ENCODE data around the gene CYP46A1.

Gene CYP46A1

DNA sequence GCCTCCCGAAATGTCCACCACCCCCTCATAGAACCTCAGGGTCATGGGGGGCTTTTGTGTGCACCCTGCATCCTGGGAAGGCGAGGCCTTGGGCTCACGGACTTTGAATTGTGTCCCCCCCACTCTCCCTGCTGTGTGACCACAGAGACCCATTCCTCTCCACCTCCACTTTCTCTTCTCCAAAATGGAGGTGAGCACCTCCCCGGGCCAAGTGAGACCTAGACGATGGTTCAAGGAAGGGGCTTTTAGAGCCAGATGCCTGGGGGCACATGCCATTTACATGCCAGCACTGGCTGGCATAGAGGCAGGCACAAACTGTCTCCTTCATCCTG lies 33.5 kb downstream of the CYP46A1 start:
- no peak for DNase-seq (ENCODE audit: low read depth)
- TF ChIP-seq, protein P1, sequence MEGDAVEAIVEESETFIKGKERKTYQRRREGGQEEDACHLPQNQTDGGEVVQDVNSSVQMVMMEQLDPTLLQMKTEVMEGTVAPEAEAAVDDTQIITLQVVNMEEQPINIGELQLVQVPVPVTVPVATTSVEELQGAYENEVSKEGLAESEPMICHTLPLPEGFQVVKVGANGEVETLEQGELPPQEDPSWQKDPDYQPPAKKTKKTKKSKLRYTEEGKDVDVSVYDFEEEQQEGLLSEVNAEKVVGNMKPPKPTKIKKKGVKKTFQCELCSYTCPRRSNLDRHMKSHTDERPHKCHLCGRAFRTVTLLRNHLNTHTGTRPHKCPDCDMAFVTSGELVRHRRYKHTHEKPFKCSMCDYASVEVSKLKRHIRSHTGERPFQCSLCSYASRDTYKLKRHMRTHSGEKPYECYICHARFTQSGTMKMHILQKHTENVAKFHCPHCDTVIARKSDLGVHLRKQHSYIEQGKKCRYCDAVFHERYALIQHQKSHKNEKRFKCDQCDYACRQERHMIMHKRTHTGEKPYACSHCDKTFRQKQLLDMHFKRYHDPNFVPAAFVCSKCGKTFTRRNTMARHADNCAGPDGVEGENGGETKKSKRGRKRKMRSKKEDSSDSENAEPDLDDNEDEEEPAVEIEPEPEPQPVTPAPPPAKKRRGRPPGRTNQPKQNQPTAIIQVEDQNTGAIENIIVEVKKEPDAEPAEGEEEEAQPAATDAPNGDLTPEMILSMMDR (conservative IDR thresholded peaks at IDR 0.05; ENCODE audit: control insufficient read depth, insufficient read depth, low read depth, low read length), result no peak
- H3K4me3 ChIP-seq (ENCODE audit: control insufficient read depth, low read depth, low read length), result no peak overlapping the region

GRCh38 chr14:99718031-99718810 lies 34.1 kb downstream of the CYP46A1 start:
- no peak overlapping the region for H3K4me3 ChIP-seq (ENCODE audit: control insufficient read depth, low read depth, low read length)
- TF ChIP-seq, protein P1 (conservative IDR thresholded peaks at IDR 0.05; ENCODE audit: control insufficient read depth, insufficient read depth, low read depth, low read length), result no peak
- no peak for DNase-seq (ENCODE audit: low read depth)

GRCh38 chr14:99718811-99719192 lies 34.7 kb downstream of the CYP46A1 start:
- no peak for DNase-seq (ENCODE audit: low read depth)
- H3K4me3 ChIP-seq (ENCODE audit: control insufficient read depth, low read depth, low read length), result no peak overlapping the region
- TF ChIP-seq, protein P1 (conservative IDR thresholded peaks at IDR 0.05; ENCODE audit: control insufficient read depth, insufficient read depth, low read depth, low read length), result no peak

DNA sequence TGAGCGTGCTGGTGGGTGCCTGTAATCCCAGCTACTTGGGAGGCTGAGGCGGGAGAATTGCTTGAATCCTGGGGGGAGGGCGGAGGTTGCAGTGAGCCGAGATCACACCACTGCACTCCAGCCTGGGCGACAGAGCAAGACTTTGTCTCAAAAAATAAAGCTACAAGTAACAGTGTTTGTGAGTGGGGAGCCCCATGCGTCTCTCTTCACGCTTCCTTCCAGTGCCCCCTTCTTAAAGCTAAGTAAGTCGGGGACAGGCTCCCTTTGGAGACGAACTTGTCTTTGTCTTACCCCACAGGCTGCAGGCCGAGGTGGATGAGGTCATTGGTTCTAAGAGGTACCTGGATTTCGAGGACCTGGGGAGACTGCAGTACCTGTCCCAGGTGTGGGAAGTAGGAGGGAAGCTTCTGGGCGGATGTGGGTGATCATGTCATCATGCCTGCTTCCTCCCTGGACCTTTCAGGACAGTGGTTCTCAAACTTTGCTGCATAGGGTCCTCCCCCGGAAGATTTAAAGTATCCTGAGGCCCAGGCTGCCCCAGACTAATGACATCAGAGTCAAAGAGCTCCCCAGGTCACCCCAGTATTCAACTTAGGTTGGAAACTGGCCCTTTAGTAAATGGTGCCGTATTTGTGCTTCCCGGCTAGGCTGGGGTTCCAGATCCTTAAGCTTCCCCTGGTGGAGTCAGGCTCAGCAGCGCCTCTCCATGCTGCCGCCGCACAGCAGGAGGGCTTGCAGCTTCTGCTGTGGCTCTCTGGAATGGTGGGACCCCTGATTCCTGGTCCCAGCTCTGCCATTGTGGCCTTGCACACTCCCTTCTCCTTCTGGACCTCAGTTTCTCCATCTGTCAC lies 37.1 kb downstream of the CYP46A1 start:
- no peak for DNase-seq (ENCODE audit: low read depth)
- no peak overlapping the region for H3K4me3 ChIP-seq (ENCODE audit: control insufficient read depth, low read depth, low read length)
- TF ChIP-seq, protein P1 (conservative IDR thresholded peaks at IDR 0.05; ENCODE audit: control insufficient read depth, insufficient read depth, low read depth, low read length), result no peak

DNA sequence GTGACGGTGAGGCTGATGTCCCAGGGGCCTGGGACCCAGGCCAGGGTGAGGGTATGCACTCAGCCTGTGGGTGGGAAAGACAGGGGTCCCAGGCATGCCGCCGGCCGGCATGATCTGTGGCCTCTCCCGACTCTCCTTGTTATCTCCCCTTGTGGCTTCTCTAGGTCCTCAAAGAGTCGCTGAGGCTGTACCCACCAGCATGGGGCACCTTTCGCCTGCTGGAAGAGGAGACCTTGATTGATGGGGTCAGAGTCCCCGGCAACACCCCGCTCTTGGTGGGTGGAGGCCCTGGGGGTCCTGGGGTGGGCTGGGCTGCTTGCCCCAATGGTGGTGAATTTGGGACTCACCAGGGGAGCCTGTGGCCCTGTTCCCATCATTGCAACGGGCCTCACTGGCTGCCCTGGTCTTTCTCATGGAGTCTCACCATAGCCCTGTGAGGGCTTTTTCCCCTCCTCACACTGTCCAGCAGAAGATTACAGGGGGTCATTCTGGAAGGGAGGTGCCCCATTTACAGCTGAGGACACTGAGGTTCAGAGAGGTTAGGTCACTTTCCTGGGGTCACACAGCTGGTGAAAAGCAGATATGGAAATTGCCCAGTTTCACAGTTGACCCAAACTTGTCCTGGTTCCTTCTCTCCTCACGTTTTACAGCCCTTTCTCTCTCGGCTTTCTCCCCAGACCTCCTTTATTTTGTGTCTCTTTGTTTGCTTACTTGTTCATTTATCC lies 37.9 kb downstream of the CYP46A1 start:
- TF ChIP-seq, protein P1 (conservative IDR thresholded peaks at IDR 0.05; ENCODE audit: control insufficient read depth, insufficient read depth, low read depth, low read length), result no peak
- no peak for DNase-seq (ENCODE audit: low read depth)
- H3K4me3 ChIP-seq (ENCODE audit: control insufficient read depth, low read depth, low read length), result no peak overlapping the region

- no peak for DNase-seq (ENCODE audit: low read depth)
- no peak overlapping the region for H3K4me3 ChIP-seq (ENCODE audit: control insufficient read depth, low read depth, low read length)
- TF ChIP-seq, protein P1 (conservative IDR thresholded peaks at IDR 0.05; ENCODE audit: control insufficient read depth, insufficient read depth, low read depth, low read length), result no peak
These were observed 38.6 kb downstream of the CYP46A1 start for GRCh38 chr14:99722741-99723140.

Measured in fibroblast of mammary gland (primary cell).